Mammary epithelial cell (primary cell): Measurements from ENCODE around the gene EID3.

Experiments used
- EZH2 ChIP-seq: IDR thresholded peaks from 2 replicates; pipeline ENCODE4 v1.6.1; 2012; ENCODE audit warnings: low read length, inconsistent platforms, borderline replicate concordance
- TF ChIP-seq, protein P1 (sequence below), 2 donors: IDR thresholded peaks in 1 of 2; conservative IDR thresholded peaks in 1 of 2; 2 replicates each; pipeline ENCODE4 v1.5.1; 2011 to 2012; ENCODE audit warnings: inconsistent platforms in 2 of 2, low read length in 2 of 2, mild to moderate bottlenecking in 2 of 2, control low read depth in 1 of 2, low read depth in 1 of 2; ENCODE audit not compliant: insufficient read depth in 1 of 2; ENCODE audit errors: extremely low read depth in 1 of 2

DNA sequence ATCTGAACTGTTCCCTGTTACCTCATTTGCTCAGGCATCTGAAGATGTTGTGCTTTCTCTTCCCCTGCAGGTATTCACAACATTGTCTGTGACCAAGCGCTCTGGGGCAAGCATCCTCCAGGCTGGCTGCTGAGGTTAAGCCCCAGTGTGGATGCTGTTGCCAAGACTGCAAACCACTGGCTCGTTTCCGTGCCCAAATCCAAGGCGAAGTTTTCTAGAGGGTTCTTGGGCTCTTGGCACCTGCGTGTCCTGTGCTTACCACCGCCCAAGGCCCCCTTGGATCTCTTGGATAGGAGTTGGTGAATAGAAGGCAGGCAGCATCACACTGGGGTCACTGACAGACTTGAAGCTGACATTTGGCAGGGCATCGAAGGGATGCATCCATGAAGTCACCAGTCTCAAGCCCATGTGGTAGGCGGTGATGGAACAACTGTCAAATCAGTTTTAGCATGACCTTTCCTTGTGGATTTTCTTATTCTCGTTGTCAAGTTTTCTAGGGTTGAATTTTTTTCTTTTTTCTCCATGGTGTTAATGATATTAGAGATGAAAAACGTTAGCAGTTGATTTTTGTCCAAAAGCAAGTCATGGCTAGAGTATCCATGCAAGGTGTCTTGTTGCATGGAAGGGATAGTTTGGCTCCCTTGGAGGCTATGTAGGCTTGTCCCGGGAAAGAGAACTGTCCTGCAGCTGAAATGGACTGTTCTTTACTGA is 44.9 kb downstream of the EID3 start:
- TF ChIP-seq, protein P1, sequence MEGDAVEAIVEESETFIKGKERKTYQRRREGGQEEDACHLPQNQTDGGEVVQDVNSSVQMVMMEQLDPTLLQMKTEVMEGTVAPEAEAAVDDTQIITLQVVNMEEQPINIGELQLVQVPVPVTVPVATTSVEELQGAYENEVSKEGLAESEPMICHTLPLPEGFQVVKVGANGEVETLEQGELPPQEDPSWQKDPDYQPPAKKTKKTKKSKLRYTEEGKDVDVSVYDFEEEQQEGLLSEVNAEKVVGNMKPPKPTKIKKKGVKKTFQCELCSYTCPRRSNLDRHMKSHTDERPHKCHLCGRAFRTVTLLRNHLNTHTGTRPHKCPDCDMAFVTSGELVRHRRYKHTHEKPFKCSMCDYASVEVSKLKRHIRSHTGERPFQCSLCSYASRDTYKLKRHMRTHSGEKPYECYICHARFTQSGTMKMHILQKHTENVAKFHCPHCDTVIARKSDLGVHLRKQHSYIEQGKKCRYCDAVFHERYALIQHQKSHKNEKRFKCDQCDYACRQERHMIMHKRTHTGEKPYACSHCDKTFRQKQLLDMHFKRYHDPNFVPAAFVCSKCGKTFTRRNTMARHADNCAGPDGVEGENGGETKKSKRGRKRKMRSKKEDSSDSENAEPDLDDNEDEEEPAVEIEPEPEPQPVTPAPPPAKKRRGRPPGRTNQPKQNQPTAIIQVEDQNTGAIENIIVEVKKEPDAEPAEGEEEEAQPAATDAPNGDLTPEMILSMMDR (conservative IDR thresholded peaks at IDR 0.05 in 1 of 2, IDR thresholded peaks at IDR 0.05 in 1 of 2; ENCODE audit: extremely low read depth in 1 of 2, insufficient read depth in 1 of 2, low read depth in 1 of 2, low read length in 2 of 2), result no peak
- no peak for TF ChIP-seq EZH2
